ENCODE data around the gene PIGN.
"Not testable (repeated sequence)": the region's sequence is repeated elsewhere in the genome, so short reads cannot be mapped to it uniquely, and the experiment has no call there.

Gene PIGN

GRCh38 chr18:62183578-62184195, 3.2 kb downstream of the PIGN start:
- in situ Hi-C loops (cut with HindIII; ENCODE audit: low sequenced_read_pairs): no loop called here

GRCh38 chr18:62182220-62182619, 4.6 kb downstream of the PIGN start:
- in situ Hi-C loops (cut with HindIII; ENCODE audit: low sequenced_read_pairs): no loop called here

DNA sequence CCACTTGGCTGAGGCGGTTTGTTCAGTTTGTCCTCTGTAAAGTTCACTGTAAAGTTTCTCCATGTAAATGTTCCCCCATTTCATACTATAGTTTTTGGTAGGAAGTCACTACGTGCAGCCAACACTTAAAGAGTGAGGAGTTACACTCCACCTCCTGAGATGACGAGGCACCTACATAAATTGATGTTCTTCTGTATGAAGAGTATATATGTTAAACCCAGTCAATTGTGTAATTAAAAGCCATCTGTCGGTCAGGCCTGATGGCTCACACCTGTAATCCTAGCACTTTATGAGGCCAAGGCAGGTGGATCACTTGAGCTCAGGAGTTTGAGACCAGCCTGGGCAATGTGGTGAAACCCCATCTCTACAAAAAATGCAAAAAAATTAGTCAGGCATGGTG, 7.6 kb downstream of the PIGN start:
- in situ Hi-C loops (cut with HindIII; ENCODE audit: low sequenced_read_pairs): no loop called here

DNA sequence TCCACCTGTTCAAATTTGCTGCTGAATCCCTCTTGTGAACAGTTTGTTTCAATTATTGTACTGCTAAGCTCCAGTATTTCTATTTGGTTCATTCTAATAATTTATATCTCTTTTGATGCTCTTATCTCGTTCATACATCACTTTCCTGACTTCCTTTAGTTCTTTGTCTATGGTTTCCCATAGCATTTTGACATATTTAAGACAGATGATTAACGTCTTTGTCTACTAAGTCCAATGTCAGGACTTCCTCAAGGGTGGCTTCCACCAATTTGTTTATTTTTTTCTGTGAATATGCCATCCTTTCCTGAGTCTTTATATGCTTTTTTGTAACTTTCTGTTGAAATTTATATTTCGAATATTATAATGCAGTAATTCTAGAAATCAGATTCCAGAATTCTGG, 9.6 kb downstream of the PIGN start:
- in situ Hi-C loops (cut with HindIII; ENCODE audit: low sequenced_read_pairs): no loop called here

DNA sequence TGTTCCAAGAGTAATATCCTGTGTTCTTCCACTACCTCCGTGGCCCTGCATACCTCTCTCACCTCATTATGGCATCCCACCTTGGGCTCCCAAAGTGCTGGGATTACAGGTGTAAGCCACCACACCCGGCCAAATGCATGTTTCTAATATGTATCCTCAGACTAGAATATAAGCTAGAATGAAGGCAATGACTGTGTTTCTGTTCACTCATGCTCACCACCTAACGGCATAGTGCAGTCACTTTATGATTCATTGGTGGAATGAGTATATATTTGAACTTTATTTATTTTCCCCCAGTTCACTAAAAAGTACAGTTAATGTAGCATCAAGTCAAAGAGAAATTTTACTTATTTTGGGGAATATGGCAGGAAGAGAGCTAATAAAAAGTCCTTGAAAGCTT, 11.3 kb downstream of the PIGN start:
- in situ Hi-C loops (cut with HindIII; ENCODE audit: low sequenced_read_pairs): no loop called here

- in situ Hi-C loops (cut with HindIII; ENCODE audit: low sequenced_read_pairs): no loop called here
Observed at GRCh38 chr18:62172298-62172697, 14.6 kb downstream of the PIGN start.

DNA sequence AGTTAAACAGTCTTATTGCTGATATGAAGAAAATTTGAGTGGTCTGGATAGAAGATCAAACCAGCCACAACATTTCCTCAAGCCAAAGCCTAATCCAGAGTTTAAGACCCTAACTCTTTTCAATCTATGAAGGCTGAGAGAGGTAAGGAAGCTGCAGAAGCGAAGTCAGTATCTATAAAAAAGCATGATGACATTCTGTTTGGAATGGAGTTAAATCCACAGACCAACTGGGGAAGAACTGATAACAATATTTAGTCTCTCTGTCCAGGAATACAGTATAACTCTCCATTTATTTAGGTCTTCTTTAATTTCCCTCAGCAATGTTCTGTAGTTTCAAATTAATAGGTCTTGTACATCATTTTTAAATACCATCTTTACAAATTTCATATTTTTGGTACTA, 16.0 kb downstream of the PIGN start:
- in situ Hi-C loops (cut with HindIII; ENCODE audit: low sequenced_read_pairs): no loop called here

GRCh38 chr18:62166524-62166923, 20.3 kb downstream of the PIGN start:
- in situ Hi-C loops (cut with HindIII; ENCODE audit: low sequenced_read_pairs): not testable (repeated sequence)

DNA sequence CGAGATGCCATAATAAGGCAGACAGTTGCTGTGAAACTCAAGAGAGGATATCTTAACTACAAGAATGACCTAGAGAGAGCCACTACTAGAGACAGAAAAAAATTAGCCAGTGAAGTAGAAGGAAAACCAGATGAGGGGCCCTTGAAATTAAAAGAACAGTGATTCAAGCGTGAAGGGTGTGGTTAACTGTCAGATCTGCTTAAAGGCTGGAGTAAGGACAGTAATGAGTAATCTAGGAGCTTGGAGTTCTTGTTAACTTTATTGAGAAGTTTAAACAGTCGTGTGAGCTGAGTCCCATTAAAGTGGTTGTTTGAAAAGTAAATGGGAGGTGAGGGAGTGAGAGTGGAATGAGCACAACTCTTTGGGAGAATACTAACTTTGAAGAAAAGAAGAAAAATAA, 21.3 kb downstream of the PIGN start:
- in situ Hi-C loops (cut with HindIII; ENCODE audit: low sequenced_read_pairs): no loop called here

DNA sequence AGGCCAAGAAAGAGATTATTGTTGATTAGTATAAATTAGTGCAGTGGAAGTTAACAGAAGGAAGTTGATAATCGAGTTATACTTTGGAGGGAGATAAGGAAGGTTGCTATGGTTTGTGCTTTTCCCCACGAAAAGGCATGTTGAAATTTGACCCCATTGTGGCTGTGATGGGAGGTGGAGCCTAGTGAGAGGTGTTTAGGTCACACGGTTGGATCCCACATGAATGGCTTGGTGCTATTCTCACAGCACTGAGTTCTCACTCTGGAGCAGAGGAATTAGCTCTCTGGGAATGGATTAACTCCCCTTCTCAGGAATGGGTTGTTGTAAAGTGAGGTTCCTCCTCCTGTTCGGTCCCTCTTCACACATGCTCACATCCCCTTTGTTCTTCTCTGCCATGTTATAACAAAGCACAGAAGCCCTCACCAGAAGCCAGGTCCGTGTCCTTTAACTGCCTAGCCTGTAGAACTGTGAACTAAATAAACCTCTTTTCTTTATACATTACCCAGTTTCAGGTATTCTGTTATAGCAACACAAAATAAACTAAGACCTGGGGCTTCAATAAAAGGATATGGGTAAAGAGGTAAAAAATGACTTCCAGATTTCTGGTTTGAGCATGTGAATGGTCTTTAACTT, 21.9 kb downstream of the PIGN start:
- in situ Hi-C loops (cut with HindIII; ENCODE audit: low sequenced_read_pairs): no loop called here

- in situ Hi-C loops (cut with HindIII; ENCODE audit: low sequenced_read_pairs): no loop called here
Observed at GRCh38 chr18:62164310-62164709, 22.5 kb downstream of the PIGN start.

GRCh38 chr18:62157843-62158242, 29.0 kb downstream of the PIGN start:
- in situ Hi-C loops (cut with HindIII; ENCODE audit: low sequenced_read_pairs): no loop called here

DNA sequence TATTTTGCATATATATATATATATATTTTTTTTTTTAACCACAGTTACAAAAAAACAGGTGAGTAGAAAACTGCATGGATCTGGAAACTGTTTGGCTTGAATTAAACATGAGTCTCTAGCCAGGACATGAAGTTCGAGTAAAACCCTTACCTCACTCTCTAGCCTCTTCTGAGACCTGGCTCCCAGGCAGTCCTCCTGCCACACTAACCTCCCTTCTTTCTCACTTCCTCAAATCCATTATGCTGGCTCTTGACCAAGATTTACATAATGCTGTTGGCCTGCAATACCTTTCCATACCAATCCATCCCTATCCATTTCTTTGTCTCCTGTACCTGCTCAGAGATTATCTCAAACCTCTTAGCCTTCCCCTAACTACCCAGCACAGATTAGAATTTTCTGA, 34.0 kb downstream of the PIGN start:
- in situ Hi-C loops (cut with HindIII; ENCODE audit: low sequenced_read_pairs): no loop called here

- in situ Hi-C loops (cut with HindIII; ENCODE audit: low sequenced_read_pairs): no loop called here
Observed at GRCh38 chr18:62151068-62151771, 35.6 kb downstream of the PIGN start.

DNA sequence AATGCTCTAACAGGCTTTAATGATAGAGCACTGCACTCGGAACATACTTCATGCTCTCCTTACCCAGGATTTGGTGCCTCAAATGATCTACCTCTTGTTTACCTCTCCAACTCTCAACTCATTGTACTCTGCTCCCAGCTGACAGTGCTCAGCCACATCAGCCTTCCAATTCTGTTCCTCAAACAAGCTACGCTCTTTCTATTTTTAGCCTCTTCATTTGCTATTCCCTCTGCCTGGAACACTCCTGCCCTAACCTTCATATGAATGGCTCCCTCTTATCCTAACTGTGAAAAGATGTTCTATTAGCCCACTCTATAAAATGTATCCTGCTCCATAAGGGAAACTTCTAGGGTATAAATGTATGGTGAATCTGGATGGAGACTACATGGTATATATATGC, 42.5 kb downstream of the PIGN start:
- in situ Hi-C loops (cut with HindIII; ENCODE audit: low sequenced_read_pairs): no loop called here

- in situ Hi-C loops (cut with HindIII; ENCODE audit: low sequenced_read_pairs): no loop called here
Observed at GRCh38 chr18:62140259-62140658, 46.6 kb downstream of the PIGN start.

DNA sequence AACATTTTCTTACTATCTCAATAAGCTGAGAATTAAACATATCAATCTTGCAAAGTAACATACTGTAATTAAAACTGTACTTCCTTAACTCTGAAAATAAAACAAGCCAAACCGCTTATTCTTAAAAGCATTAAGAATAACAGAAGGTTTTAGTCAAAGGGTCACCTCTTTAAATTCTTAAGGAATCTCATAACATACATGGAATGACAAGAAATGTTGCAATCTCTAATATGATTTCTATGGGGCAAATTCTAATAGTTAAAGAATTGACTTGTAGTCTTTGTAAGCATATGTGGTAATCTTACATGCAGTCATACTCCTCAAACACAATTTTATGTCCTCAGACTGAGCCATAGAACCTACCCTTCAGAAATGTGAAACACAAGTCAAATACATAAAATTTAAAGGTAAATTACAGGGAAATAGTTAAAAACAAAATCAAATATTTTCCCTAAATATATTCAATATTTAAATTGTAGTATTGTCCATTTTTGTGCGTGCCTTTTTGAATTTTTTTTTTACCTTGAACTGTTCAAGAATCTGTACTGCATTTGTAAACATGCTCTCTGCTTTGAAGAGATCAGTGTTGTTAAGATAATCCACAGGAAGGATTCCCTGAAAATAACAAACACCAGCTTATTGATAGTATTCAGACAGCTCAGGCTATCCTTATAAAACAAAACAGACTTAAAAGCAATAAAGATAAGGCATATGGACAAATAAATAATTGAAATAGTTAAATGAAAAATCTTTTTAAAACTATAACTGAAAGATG, 48.2 kb downstream of the PIGN start:
- in situ Hi-C loops (cut with HindIII; ENCODE audit: low sequenced_read_pairs): no loop called here

DNA sequence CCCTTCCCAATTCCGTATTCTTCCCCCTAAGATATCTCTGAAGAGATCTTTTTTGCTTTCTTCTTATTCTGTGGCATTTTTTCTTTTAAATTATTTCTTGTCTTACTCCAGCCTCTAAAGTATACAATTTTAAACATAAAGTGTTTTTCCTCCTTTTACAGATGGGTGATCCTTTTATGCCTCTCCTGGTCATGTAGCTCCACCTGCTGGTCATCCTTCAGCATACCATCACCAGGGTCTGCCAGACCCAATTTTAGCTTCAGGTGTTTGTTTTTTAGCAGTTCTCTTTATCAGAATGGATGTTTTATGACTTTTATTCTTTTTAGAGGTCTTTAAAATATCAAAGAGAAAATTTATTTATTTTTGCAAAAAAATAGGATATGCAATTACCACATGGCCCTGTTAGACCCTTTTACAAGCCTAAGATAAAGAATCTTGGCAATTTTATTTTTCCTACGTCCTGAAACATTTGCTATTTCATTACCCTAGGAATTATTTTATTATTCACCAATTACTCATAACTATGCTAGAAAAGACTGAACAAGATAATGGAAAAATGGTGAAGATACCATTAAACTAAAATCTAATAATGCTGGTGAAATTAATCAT, 55.5 kb downstream of the PIGN start:
- in situ Hi-C loops (cut with HindIII; ENCODE audit: low sequenced_read_pairs): no loop called here

DNA sequence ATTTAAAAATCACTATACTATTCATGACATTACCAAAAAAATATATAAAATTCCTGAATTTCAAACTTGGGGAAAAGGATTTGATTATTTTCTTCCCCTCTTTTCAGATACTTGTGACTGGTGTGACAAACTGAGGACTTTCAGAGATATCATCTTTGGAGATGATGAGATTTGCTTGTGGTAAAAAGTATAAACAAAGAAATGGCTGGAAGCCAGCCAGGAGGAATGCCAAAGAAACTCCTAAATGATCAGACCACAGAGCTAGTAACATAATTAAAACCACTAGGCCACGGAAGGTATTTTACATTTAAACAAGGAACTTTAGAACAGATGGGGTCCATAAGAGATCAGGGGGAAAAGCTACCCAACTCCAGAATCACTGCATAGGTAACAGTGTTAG, 58.7 kb downstream of the PIGN start:
- in situ Hi-C loops (cut with HindIII; ENCODE audit: low sequenced_read_pairs): no loop called here

DNA sequence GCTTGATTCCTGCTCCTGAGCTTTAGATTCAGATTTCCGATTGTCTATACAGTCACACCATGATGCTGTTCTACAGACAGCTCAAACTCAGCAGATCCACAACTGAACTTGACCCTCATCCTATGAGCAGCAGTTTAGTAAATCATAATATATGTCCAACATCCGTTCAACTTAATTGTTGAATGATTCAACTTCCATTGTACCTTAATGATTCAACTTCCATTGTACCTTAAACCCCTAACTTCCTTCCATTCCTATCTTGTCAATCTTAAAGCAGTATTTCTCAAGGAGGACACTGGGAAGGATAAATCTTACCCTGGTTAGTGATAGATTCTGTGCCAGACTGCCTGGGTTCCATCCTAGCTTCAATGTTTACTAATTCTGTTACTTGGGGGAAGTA, 60.1 kb downstream of the PIGN start:
- in situ Hi-C loops (cut with HindIII; ENCODE audit: low sequenced_read_pairs): no loop called here

DNA sequence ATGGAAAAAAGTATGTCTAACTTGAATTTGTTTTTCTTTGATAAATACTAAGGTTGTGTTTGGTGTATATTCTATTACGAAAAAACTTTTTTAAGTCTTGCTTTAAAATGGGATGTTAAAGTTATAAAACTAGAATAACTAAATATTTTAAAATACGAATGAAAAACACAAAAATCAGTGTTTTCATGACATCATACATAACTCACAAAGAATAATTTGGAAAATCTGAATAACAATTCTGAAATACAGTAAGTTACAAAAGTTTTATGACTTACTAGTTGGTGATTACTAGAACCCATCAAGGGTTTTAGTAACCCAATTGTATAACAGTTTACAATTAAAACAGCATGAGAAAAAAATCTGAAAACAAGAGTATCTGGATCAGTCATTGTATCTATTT, 61.2 kb downstream of the PIGN start:
- in situ Hi-C loops (cut with HindIII; ENCODE audit: low sequenced_read_pairs): no loop called here
